Measurements from ENCODE around the gene CDH13. TPM values are rescaled to one million over a fixed set of nuclear protein-coding genes. Genes with fewer than 3 reads are reported as not detected.

Gene CDH13
- total RNA-seq, 1 experiment from 2014 or later: 2.1 TPM

DNA sequence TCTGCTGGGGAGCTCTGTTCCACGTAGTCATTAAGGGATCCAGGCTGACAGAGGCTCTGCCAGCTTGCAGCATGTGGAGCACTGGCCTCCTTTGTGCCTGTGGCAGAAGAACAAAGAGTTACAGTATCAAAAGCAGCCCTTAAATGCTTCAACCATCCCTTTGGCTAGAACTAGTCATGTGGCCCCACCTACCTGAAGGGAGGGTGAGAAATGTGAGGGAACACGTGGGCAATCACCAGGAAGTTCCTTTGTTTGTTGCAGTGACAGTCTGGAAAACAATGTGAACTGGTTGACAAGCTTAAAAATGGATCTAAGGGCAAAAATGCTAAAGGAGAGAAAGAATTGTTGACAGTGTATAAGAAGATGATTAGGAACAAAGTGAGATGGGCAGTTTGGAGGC lies 890.6 kb downstream of the CDH13 start:
- intact Hi-C loops (cut with micrococcal nuclease; ENCODE audit: unreplicated experiment): no loop called here
- H3K4me1 ChIP-seq (ENCODE audit: insufficient read depth, low read length, poor library complexity, severe bottlenecking): no peaks in the 10 kb centered on the region
- no peak for TF ChIP-seq CTCF (conservative IDR thresholded peaks at IDR 0.05; ENCODE audit: low read depth, low read length)
- no peak for TF ChIP-seq EZH2 (IDR thresholded peaks at IDR 0.05; ENCODE audit: borderline replicate concordance, low read depth, low read length, poor library complexity, severe bottlenecking)
- peaks cover 15% of the 10 kb centered on the region for H3K27me3 ChIP-seq (replicated peaks; ENCODE audit: insufficient read depth, low read depth, low read length, poor library complexity)
- no peak for DNase-seq (ENCODE audit: low spot score)
- no peaks in the 10 kb centered on the region for H3K36me3 ChIP-seq (ENCODE audit: insufficient read depth, low read length, poor library complexity, severe bottlenecking)
- no peaks in the 10 kb centered on the region for H3K9me3 ChIP-seq (ENCODE audit: low read depth, low read length, poor library complexity, severe bottlenecking)
- no TSS peak for BruUV-seq (replicated peaks)
- no peak overlapping the region for H3K27ac ChIP-seq (ENCODE audit: low read depth, low read length, poor library complexity, severe bottlenecking)
- ChIA-PET CTCF (no interaction called here), POLR2A (ENCODE audit: low non-redundant PET) (no interaction called here)
- no peak overlapping the region for H3K4me3 ChIP-seq (ENCODE audit: low read depth, low read length, poor library complexity, severe bottlenecking)

- Histone ChIP-seq H3K9me3 (ENCODE audit: low read depth, low read length, poor library complexity, severe bottlenecking) (no peaks in the 10 kb centered on the region), H3K4me3 (ENCODE audit: low read depth, low read length, poor library complexity, severe bottlenecking) (no peak overlapping the region), H3K4me1 (ENCODE audit: insufficient read depth, low read length, poor library complexity, severe bottlenecking) (no peaks in the 10 kb centered on the region), H3K27me3 (replicated peaks; ENCODE audit: insufficient read depth, low read depth, low read length, poor library complexity) (peaks cover 15% of the 10 kb centered on the region), H3K36me3 (ENCODE audit: insufficient read depth, low read length, poor library complexity, severe bottlenecking) (no peaks in the 10 kb centered on the region), H3K27ac (ENCODE audit: low read depth, low read length, poor library complexity, severe bottlenecking) (no peak overlapping the region)
- BruUV-seq (replicated peaks): no TSS peak
- no peak for DNase-seq (ENCODE audit: low spot score)
- TF ChIP-seq EZH2 (IDR thresholded peaks at IDR 0.05; ENCODE audit: borderline replicate concordance, low read depth, low read length, poor library complexity, severe bottlenecking) (no peak), CTCF (conservative IDR thresholded peaks at IDR 0.05; ENCODE audit: low read depth, low read length) (no peak)
- intact Hi-C loops (cut with micrococcal nuclease; ENCODE audit: unreplicated experiment): no loop called here
- POLR2A ChIA-PET (ENCODE audit: low non-redundant PET): no interaction called here
- CTCF ChIA-PET: no interaction called here
Observed at GRCh38 chr16:83520596-83520995, 893.8 kb downstream of the CDH13 start.

GRCh38 chr16:83530293-83530692 lies 903.5 kb downstream of the CDH13 start:
- TF ChIP-seq EZH2 (IDR thresholded peaks at IDR 0.05; ENCODE audit: borderline replicate concordance, low read depth, low read length, poor library complexity, severe bottlenecking) (no peak), CTCF (conservative IDR thresholded peaks at IDR 0.05; ENCODE audit: low read depth, low read length) (no peak)
- intact Hi-C loops (cut with micrococcal nuclease; ENCODE audit: unreplicated experiment): no loop called here

More at GRCh38 chr16:83530293-83530692, 903.5 kb downstream of the CDH13 start:
- POLR2A ChIA-PET (ENCODE audit: low non-redundant PET): no interaction called here
- no peak overlapping the region for H3K27ac ChIP-seq (ENCODE audit: low read depth, low read length, poor library complexity, severe bottlenecking)
- no peaks in the 10 kb centered on the region for H3K9me3 ChIP-seq (ENCODE audit: low read depth, low read length, poor library complexity, severe bottlenecking)
- peaks cover 11% of the 10 kb centered on the region for H3K27me3 ChIP-seq (replicated peaks; ENCODE audit: insufficient read depth, low read depth, low read length, poor library complexity)
- H3K36me3 ChIP-seq (ENCODE audit: insufficient read depth, low read length, poor library complexity, severe bottlenecking): no peaks in the 10 kb centered on the region
- H3K4me3 ChIP-seq (ENCODE audit: low read depth, low read length, poor library complexity, severe bottlenecking): no peak overlapping the region
- DNase-seq (ENCODE audit: low spot score): no peak
- H3K4me1 ChIP-seq (ENCODE audit: insufficient read depth, low read length, poor library complexity, severe bottlenecking): no peaks in the 10 kb centered on the region
- CTCF ChIA-PET: no interaction called here
- BruUV-seq (replicated peaks): no TSS peak

All from A673 (cell line).